D721Med (cell line): ENCODE results near the gene MORC4.
A peak's percentile ranks its signal among the peaks of the same experiment; 100 is the strongest.

ENCODE experiments used
- DNase-seq: peaks from one replicate; pipeline ENCODE4 v3.0.0; 2011; ENCODE audit warnings: low spot score; ENCODE audit not compliant: insufficient read length
- FAIRE-seq: peaks from 2 replicates; lab custom pipeline; 2011; peaks lifted over from hg19 to GRCh38; lab: Jason Lieb, UNC
- CTCF ChIP-seq: IDR thresholded peaks from 2 replicates; pipeline ENCODE4 v1.5.1; 2012; ENCODE audit warnings: mild to moderate bottlenecking, control low read depth; ENCODE audit not compliant: insufficient read depth; ENCODE audit errors: missing control alignments

Gene MORC4

GRCh38 chrX:106999002-106999975, 723 bp downstream of the MORC4 start:
- FAIRE-seq = no peak

GRCh38 chrX:106997611-106998010, 2.4 kb downstream of the MORC4 start:
- FAIRE-seq (no peak), DNase-seq (no peak)
- no peak for TF ChIP-seq CTCF

More at GRCh38 chrX:106999002-106999975, 723 bp downstream of the MORC4 start:
- DNase-seq = no peak
- peak; percentile 60 for TF ChIP-seq CTCF

- peak; percentile 41 for FAIRE-seq
- DNase-seq = no peak
- TF ChIP-seq CTCF = no peak
Observed at GRCh38 chrX:106995678-106996077, 4.3 kb downstream of the MORC4 start.

- DNase-seq (no peak), FAIRE-seq (no peak)
- no peak for TF ChIP-seq CTCF
Observed at GRCh38 chrX:106987488-106987887, 12.5 kb downstream of the MORC4 start.

GRCh38 chrX:106980952-106981626, 18.9 kb downstream of the MORC4 start:
- DNase-seq (no peak), FAIRE-seq (no peak)
- TF ChIP-seq CTCF = no peak

- FAIRE-seq (no peak), DNase-seq (no peak)
- TF ChIP-seq CTCF = no peak
Observed at GRCh38 chrX:106976416-106976815, 23.6 kb downstream of the MORC4 start.
